Measurements from ENCODE around the gene GABPB2.

DNA sequence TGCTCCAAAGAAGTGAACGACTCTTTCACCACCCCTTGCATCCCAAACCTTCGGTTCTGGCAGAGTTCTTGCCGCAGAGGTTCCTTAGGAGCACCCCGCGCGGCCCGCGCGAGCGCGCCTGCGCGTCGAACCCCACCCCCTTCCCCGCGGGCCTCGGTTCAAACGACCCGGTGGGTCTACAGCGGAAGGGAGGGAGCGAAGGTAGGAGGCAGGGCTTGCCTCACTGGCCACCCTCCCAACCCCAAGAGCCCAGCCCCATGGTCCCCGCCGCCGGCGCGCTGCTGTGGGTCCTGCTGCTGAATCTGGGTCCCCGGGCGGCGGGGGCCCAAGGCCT lies 23.0 kb upstream of the GABPB2 start, which contains the start of gene C1orf56:
- TF ChIP-seq, protein P1, sequence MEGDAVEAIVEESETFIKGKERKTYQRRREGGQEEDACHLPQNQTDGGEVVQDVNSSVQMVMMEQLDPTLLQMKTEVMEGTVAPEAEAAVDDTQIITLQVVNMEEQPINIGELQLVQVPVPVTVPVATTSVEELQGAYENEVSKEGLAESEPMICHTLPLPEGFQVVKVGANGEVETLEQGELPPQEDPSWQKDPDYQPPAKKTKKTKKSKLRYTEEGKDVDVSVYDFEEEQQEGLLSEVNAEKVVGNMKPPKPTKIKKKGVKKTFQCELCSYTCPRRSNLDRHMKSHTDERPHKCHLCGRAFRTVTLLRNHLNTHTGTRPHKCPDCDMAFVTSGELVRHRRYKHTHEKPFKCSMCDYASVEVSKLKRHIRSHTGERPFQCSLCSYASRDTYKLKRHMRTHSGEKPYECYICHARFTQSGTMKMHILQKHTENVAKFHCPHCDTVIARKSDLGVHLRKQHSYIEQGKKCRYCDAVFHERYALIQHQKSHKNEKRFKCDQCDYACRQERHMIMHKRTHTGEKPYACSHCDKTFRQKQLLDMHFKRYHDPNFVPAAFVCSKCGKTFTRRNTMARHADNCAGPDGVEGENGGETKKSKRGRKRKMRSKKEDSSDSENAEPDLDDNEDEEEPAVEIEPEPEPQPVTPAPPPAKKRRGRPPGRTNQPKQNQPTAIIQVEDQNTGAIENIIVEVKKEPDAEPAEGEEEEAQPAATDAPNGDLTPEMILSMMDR (conservative IDR thresholded peaks at IDR 0.05; ENCODE audit: low read depth in 2 of 2): no peak
- no peak for TF ChIP-seq EZH2 (IDR thresholded peaks at IDR 0.05; ENCODE audit: low read depth, unreplicated experiment)
- TF ChIP-seq, protein P2, sequence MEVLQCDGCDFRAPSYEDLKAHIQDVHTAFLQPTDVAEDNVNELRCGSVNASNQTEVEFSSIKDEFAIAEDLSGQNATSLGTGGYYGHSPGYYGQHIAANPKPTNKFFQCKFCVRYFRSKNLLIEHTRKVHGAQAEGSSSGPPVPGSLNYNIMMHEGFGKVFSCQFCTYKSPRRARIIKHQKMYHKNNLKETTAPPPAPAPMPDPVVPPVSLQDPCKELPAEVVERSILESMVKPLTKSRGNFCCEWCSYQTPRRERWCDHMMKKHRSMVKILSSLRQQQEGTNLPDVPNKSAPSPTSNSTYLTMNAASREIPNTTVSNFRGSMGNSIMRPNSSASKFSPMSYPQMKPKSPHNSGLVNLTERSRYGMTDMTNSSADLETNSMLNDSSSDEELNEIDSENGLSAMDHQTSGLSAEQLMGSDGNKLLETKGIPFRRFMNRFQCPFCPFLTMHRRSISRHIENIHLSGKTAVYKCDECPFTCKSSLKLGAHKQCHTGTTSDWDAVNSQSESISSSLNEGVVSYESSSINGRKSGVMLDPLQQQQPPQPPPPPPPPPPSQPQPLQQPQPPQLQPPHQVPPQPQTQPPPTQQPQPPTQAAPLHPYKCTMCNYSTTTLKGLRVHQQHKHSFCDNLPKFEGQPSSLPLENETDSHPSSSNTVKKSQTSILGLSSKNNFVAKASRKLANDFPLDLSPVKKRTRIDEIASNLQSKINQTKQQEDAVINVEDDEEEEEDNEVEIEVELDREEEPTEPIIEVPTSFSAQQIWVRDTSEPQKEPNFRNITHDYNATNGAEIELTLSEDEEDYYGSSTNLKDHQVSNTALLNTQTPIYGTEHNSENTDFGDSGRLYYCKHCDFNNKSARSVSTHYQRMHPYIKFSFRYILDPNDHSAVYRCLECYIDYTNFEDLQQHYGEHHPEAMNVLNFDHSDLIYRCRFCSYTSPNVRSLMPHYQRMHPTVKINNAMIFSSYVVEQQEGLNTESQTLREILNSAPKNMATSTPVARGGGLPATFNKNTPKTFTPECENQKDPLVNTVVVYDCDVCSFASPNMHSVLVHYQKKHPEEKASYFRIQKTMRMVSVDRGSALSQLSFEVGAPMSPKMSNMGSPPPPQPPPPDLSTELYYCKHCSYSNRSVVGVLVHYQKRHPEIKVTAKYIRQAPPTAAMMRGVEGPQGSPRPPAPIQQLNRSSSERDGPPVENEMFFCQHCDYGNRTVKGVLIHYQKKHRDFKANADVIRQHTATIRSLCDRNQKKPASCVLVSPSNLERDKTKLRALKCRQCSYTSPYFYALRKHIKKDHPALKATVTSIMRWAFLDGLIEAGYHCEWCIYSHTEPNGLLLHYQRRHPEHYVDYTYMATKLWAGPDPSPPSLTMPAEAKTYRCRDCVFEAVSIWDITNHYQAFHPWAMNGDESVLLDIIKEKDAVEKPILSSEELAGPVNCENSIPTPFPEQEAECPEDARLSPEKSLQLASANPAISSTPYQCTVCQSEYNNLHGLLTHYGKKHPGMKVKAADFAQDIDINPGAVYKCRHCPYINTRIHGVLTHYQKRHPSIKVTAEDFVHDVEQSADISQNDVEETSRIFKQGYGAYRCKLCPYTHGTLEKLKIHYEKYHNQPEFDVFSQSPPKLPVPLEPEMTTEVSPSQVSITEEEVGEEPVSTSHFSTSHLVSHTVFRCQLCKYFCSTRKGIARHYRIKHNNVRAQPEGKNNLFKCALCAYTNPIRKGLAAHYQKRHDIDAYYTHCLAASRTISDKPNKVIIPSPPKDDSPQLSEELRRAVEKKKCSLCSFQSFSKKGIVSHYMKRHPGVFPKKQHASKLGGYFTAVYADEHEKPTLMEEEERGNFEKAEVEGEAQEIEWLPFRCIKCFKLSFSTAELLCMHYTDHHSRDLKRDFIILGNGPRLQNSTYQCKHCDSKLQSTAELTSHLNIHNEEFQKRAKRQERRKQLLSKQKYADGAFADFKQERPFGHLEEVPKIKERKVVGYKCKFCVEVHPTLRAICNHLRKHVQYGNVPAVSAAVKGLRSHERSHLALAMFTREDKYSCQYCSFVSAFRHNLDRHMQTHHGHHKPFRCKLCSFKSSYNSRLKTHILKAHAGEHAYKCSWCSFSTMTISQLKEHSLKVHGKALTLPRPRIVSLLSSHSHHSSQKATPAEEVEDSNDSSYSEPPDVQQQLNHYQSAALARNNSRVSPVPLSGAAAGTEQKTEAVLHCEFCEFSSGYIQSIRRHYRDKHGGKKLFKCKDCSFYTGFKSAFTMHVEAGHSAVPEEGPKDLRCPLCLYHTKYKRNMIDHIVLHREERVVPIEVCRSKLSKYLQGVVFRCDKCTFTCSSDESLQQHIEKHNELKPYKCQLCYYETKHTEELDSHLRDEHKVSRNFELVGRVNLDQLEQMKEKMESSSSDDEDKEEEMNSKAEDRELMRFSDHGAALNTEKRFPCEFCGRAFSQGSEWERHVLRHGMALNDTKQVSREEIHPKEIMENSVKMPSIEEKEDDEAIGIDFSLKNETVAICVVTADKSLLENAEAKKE (CRISPR knock-in tag; IDR thresholded peaks at IDR 0.05): no peak
- peak; percentile 85 for TF ChIP-seq POLR2AphosphoS5 (IDR thresholded peaks at IDR 0.05; ENCODE audit: low read depth)
- no peak for TF ChIP-seq CREB1 (CRISPR knock-in tag; IDR thresholded peaks at IDR 0.05; ENCODE audit: low read depth)

Data from GM23338 (cell line).